K562 (cell line): ENCODE data around the gene NCAM2. TPM values are rescaled to one million over a fixed set of nuclear protein-coding genes. Genes with fewer than 3 reads are reported as not detected.

ENCODE experiments used
- LCOR ChIP-seq: sonication (generic); formaldehyde crosslinking; IDR thresholded peaks from 2 replicates; pipeline ENCODE4 v1.8.0; 2022; ENCODE audit warnings: mild to moderate bottlenecking, missing genetic modification reagents
- NFXL1 ChIP-seq: fragments of 450-650 bp; formaldehyde crosslinking; IDR thresholded peaks from 2 replicates; pipeline ENCODE4 v1.4.0; 2021; ENCODE audit warnings: mild to moderate bottlenecking
- SPI1 ChIP-seq: IDR thresholded peaks from 2 replicates; pipeline ENCODE4 v1.6.1; 2011; ENCODE audit warnings: low read depth, low read length, control low read depth, borderline replicate concordance
- ZBED1 ChIP-seq: IDR thresholded peaks from 2 replicates; pipeline ENCODE4 v1.6.1; 2014
- ZKSCAN3 ChIP-seq: fragments of 250-450 bp; sonication (Bioruptor Pico); IDR thresholded peaks from 2 replicates; pipeline ENCODE4 v1.4.0; 2020
- ZNF316 ChIP-seq: fragments of 450-650 bp; IDR thresholded peaks from 2 replicates; pipeline ENCODE4 v1.6.1; 2016
- polyA plus RNA-seq, 8 experiments: library from polyadenylated mRNA; depleted of rRNA in 4 of 8; stranded (reverse) in 5 of 8; unstranded in 3 of 8; fragments of >200 nt; fragmentation: Nextera tagmentation in 2 of 8; fragmentation: Illumina TruSeq in 1 of 8; extraction: Ambion mirVana in 2 of 8; extraction: Trizol in 1 of 8; gene quantifications; 2 replicates each; pipeline versions ENCODE4 v1.2.1 to v1.2.3, GENCODE V29; 2011 to 2014; ENCODE audit warnings: inconsistent platforms in 1 of 8, missing spikeins in 1 of 8
- total RNA-seq, 7 experiments: library from RNA; depleted of rRNA in 6 of 7; stranded (reverse); fragments of >200 nt in 6 of 7; fragmentation: Illumina TruSeq in 2 of 7; extraction: Trizol in 2 of 7; gene quantifications; 2 replicates each; pipeline versions ENCODE4 v1.2.1 to v1.2.3, GENCODE V29; 2011 to 2021; ENCODE audit warnings: low replicate concordance in 1 of 7
- TF ChIP-seq, protein P1 (sequence below): IDR thresholded peaks from 2 replicates; pipeline ENCODE4 v1.6.1; 2012; ENCODE audit warnings: low read depth, low read length, improper control_type of control experiment, borderline replicate concordance
- TF ChIP-seq, protein P2 (sequence below): fragments of 150-350 bp; conservative IDR thresholded peaks from 2 replicates; pipeline ENCODE4 v1.6.1; 2014; ENCODE audit warnings: low read length
- TF ChIP-seq, protein P3 (sequence below): fragments of 200-600 bp; sonication (generic); IDR thresholded peaks from one replicate; pipeline ENCODE4 v1.6.1; 2012; ENCODE audit warnings: mild to moderate bottlenecking, low read depth, low read length, inconsistent platforms
- TF ChIP-seq, protein P4 (sequence below): IDR thresholded peaks from 3 replicates; pipeline ENCODE4 v1.6.1; 2011; ENCODE audit warnings: borderline replicate concordance, mild to moderate bottlenecking; ENCODE audit not compliant: insufficient read length, insufficient read depth

The NCAM2 gene
- total and polyA plus RNA-seq, 9 of the 15 experiments (the other 6 are each of a cell fraction or from before 2014, with no cell fraction given), result 14.0 to 58.2 (median 27.8) TPM

DNA sequence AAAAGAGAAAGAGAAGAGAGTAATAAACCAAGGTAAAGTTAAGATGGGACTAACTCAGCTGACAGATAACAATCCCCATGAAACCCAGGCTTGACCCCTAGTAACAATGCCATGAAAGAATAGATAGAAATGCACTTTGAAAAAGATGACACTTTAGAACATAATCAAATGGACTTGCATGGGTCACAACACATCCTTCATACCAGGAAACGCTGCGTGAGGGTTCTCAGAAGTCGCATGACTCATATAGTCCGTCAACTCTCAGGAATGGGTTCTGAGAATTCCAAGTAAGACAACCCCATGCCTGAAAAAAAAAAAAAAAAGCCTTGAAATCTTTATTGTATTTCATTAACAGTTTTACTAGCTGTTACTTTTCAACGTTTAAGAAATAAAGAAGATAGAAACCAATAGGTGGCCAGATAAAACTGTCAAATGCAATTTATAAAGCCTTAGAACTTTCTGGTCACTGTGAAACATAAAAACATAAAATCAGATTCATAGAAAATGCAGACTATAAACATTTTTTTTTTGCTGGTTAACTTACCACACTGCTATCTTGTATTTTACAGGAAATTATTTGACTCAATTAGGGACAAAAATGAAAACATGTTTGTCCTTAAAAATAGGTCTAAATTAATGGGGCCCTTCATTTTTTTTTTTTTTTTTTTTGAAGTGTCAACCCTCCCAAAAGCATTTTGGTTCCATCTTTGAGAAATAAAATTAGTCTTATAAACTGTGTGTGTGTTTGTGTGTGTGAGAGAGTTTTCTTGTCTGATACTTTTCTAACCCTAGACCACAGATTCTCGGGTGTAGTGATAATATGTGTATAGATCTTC, 202.1 kb downstream of the NCAM2 start (continued):
- TF ChIP-seq, protein P1, sequence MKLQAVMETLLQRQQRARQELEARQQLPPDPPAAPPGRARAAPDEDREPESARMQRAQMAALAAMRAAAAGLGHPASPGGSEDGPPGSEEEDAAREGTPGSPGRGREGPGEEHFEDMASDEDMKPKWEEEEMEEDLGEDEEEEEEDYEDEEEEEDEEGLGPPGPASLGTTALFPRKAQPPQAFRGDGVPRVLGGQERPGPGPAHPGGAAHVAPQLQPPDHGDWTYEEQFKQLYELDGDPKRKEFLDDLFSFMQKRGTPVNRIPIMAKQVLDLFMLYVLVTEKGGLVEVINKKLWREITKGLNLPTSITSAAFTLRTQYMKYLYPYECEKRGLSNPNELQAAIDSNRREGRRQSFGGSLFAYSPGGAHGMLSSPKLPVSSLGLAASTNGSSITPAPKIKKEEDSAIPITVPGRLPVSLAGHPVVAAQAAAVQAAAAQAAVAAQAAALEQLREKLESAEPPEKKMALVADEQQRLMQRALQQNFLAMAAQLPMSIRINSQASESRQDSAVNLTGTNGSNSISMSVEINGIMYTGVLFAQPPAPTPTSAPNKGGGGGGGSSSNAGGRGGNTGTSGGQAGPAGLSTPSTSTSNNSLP, result peak; percentile 92; the same call in 1 of the 2 replicates
- no peak for TF ChIP-seq ZKSCAN3 (CRISPR knock-in tag)
- TF ChIP-seq, protein P2, sequence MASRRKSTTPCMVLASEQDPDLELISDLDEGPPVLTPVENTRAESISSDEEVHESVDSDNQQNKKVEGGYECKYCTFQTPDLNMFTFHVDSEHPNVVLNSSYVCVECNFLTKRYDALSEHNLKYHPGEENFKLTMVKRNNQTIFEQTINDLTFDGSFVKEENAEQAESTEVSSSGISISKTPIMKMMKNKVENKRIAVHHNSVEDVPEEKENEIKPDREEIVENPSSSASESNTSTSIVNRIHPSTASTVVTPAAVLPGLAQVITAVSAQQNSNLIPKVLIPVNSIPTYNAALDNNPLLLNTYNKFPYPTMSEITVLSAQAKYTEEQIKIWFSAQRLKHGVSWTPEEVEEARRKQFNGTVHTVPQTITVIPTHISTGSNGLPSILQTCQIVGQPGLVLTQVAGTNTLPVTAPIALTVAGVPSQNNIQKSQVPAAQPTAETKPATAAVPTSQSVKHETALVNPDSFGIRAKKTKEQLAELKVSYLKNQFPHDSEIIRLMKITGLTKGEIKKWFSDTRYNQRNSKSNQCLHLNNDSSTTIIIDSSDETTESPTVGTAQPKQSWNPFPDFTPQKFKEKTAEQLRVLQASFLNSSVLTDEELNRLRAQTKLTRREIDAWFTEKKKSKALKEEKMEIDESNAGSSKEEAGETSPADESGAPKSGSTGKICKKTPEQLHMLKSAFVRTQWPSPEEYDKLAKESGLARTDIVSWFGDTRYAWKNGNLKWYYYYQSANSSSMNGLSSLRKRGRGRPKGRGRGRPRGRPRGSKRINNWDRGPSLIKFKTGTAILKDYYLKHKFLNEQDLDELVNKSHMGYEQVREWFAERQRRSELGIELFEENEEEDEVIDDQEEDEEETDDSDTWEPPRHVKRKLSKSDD, result no peak
- TF ChIP-seq ZNF316, result 0 out of 2 replicates have a peak, but pooled peaks have one; percentile 48
- TF ChIP-seq NFXL1 (CRISPR knock-in tag), result no peak
- no peak for TF ChIP-seq ZBED1
- TF ChIP-seq SPI1, result no peak
- TF ChIP-seq, protein P3, sequence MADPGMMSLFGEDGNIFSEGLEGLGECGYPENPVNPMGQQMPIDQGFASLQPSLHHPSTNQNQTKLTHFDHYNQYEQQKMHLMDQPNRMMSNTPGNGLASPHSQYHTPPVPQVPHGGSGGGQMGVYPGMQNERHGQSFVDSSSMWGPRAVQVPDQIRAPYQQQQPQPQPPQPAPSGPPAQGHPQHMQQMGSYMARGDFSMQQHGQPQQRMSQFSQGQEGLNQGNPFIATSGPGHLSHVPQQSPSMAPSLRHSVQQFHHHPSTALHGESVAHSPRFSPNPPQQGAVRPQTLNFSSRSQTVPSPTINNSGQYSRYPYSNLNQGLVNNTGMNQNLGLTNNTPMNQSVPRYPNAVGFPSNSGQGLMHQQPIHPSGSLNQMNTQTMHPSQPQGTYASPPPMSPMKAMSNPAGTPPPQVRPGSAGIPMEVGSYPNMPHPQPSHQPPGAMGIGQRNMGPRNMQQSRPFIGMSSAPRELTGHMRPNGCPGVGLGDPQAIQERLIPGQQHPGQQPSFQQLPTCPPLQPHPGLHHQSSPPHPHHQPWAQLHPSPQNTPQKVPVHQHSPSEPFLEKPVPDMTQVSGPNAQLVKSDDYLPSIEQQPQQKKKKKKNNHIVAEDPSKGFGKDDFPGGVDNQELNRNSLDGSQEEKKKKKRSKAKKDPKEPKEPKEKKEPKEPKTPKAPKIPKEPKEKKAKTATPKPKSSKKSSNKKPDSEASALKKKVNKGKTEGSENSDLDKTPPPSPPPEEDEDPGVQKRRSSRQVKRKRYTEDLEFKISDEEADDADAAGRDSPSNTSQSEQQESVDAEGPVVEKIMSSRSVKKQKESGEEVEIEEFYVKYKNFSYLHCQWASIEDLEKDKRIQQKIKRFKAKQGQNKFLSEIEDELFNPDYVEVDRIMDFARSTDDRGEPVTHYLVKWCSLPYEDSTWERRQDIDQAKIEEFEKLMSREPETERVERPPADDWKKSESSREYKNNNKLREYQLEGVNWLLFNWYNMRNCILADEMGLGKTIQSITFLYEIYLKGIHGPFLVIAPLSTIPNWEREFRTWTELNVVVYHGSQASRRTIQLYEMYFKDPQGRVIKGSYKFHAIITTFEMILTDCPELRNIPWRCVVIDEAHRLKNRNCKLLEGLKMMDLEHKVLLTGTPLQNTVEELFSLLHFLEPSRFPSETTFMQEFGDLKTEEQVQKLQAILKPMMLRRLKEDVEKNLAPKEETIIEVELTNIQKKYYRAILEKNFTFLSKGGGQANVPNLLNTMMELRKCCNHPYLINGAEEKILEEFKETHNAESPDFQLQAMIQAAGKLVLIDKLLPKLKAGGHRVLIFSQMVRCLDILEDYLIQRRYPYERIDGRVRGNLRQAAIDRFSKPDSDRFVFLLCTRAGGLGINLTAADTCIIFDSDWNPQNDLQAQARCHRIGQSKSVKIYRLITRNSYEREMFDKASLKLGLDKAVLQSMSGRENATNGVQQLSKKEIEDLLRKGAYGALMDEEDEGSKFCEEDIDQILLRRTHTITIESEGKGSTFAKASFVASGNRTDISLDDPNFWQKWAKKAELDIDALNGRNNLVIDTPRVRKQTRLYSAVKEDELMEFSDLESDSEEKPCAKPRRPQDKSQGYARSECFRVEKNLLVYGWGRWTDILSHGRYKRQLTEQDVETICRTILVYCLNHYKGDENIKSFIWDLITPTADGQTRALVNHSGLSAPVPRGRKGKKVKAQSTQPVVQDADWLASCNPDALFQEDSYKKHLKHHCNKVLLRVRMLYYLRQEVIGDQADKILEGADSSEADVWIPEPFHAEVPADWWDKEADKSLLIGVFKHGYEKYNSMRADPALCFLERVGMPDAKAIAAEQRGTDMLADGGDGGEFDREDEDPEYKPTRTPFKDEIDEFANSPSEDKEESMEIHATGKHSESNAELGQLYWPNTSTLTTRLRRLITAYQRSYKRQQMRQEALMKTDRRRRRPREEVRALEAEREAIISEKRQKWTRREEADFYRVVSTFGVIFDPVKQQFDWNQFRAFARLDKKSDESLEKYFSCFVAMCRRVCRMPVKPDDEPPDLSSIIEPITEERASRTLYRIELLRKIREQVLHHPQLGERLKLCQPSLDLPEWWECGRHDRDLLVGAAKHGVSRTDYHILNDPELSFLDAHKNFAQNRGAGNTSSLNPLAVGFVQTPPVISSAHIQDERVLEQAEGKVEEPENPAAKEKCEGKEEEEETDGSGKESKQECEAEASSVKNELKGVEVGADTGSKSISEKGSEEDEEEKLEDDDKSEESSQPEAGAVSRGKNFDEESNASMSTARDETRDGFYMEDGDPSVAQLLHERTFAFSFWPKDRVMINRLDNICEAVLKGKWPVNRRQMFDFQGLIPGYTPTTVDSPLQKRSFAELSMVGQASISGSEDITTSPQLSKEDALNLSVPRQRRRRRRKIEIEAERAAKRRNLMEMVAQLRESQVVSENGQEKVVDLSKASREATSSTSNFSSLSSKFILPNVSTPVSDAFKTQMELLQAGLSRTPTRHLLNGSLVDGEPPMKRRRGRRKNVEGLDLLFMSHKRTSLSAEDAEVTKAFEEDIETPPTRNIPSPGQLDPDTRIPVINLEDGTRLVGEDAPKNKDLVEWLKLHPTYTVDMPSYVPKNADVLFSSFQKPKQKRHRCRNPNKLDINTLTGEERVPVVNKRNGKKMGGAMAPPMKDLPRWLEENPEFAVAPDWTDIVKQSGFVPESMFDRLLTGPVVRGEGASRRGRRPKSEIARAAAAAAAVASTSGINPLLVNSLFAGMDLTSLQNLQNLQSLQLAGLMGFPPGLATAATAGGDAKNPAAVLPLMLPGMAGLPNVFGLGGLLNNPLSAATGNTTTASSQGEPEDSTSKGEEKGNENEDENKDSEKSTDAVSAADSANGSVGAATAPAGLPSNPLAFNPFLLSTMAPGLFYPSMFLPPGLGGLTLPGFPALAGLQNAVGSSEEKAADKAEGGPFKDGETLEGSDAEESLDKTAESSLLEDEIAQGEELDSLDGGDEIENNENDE, result no peak
- TF ChIP-seq LCOR (CRISPR knock-in tag), result no peak
- TF ChIP-seq, protein P4, sequence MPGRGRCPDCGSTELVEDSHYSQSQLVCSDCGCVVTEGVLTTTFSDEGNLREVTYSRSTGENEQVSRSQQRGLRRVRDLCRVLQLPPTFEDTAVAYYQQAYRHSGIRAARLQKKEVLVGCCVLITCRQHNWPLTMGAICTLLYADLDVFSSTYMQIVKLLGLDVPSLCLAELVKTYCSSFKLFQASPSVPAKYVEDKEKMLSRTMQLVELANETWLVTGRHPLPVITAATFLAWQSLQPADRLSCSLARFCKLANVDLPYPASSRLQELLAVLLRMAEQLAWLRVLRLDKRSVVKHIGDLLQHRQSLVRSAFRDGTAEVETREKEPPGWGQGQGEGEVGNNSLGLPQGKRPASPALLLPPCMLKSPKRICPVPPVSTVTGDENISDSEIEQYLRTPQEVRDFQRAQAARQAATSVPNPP, result no peak
